Esophagus squamous epithelium (tissue), 5 donors: ENCODE data around the gene ADA. TPM values are rescaled to one million over a fixed set of nuclear protein-coding genes. Genes with fewer than 3 reads are reported as not detected.

Experiments
- DNase-seq: peaks from one replicate; lab custom pipeline; 2025; lab: John Stamatoyannopoulos, UW
- H3K27ac ChIP-seq, 4 donors: fragments of 200-600 bp; sonication (generic); one replicate each; pipeline ENCODE4 v1.5.1; 2016 to 2019; ENCODE audit warnings: mild to moderate bottlenecking in 1 of 4
- H3K27me3 ChIP-seq, 4 donors: fragments of 200-600 bp; sonication (generic); 1 replicate in 3 of 4; 2 replicates in 1 of 4; pipeline versions ENCODE4 v1.5.1 to v1.6.0; 2017 to 2021; ENCODE audit warnings: antibody characterized with exemption in 1 of 4
- H3K36me3 ChIP-seq, 3 donors: fragments of 200-600 bp; sonication (generic); one replicate each; pipeline ENCODE4 v1.5.1; 2016 to 2019
- H3K4me1 ChIP-seq, 3 donors: fragments of 200-600 bp; sonication (generic); one replicate each; pipeline ENCODE4 v1.5.1; 2017 to 2019
- H3K4me3 ChIP-seq, 4 donors: fragments of 200-600 bp; sonication (generic); 1 replicate in 3 of 4; 2 replicates in 1 of 4; pipeline ENCODE4 v1.5.1; 2016 to 2019; ENCODE audit warnings: mild to moderate bottlenecking in 2 of 4, moderate library complexity in 1 of 4
- H3K9me3 ChIP-seq, 3 donors: fragments of 200-600 bp; sonication (generic); one replicate each; pipeline ENCODE4 v1.5.1; 2016 to 2019
- CTCF ChIP-seq, 6 experiments: fragments of 450-650 bp in 4 of 6; fragments of 200-600 bp in 2 of 6; sonication (generic) in 2 of 6; IDR thresholded peaks; one replicate each; pipeline ENCODE4 v1.5.1; 2016 to 2019; ENCODE audit warnings: antibody characterized with exemption in 6 of 6, mild to moderate bottlenecking in 4 of 6, moderate library complexity in 4 of 6
- POLR2A ChIP-seq, 4 donors: fragments of 450-650 bp; IDR thresholded peaks; one replicate each; pipeline ENCODE4 v1.6.1; 2017; ENCODE audit warnings: antibody characterized with exemption in 4 of 4, mild to moderate bottlenecking in 4 of 4, moderate library complexity in 3 of 4
- WGBS, 2 donors: methylation state at CpG; one replicate each; pipeline ENCODE4 v1.1.5; 2018; 5-methylcytosine and 5-hydroxymethylcytosine counted together
- intact Hi-C: fragments of 100-400 bp; cut with DNase I; formaldehyde crosslinking; loops from one replicate; pipeline ENCODE4 v1.15.0; 2022
- total RNA-seq, 4 donors: library from RNA; depleted of rRNA; stranded (reverse); fragments of >200 nt; gene quantifications; one replicate each; pipeline ENCODE4 v1.1.0, GENCODE V29; 2016
- donor health status: DM: yes; HTN: yes; CAD: no.

ADA gene
- total RNA-seq, 4 donors from 2014 or later, result 3.8 to 31.7 (median 15.7) TPM

- TF ChIP-seq CTCF (IDR thresholded peaks at IDR 0.05), result no peak
- TF ChIP-seq POLR2A (IDR thresholded peaks at IDR 0.05), result no peak
- Histone ChIP-seq H3K36me3 (no peaks in the 10 kb centered on the region), H3K4me3 (no peak overlapping the region), H3K27ac (peak overlapping the region; percentile 36 to 91 (median 82)), H3K9me3 (no peaks in the 10 kb centered on the region), H3K4me1 (peaks cover 0 to 59% (median 30%) of the 10 kb centered on the region in 3 donors), H3K27me3 (no peaks in the 10 kb centered on the region)
- intact Hi-C loops, result no loop called here
- DNase-seq, result no peak
- 44 to 51% methylated on average over 7 of the region's 7 CpGs for WGBS, 2 donors
Observed at GRCh38 chr20:44691424-44692423, 40.2 kb upstream of the ADA start.

GRCh38 chr20:44690781-44691423 is 39.4 kb upstream of the ADA start:
- TF ChIP-seq POLR2A (IDR thresholded peaks at IDR 0.05), result no peak
- TF ChIP-seq CTCF (IDR thresholded peaks at IDR 0.05), result no peak
- H3K4me3 ChIP-seq, result no peak overlapping the region
- peak overlapping the region in 3 of 4 donors; percentile 78 to 91 (median 87) for H3K27ac ChIP-seq
- H3K27me3 ChIP-seq, result no peaks in the 10 kb centered on the region
- peaks cover 0 to 52% (median 30%) of the 10 kb centered on the region in 3 donors for H3K4me1 ChIP-seq
- 84 to 86% methylated on average over 9 of the region's 9 CpGs for WGBS, 2 donors
- intact Hi-C loops, result no loop called here
- no peak for DNase-seq
- no peaks in the 10 kb centered on the region for H3K36me3 ChIP-seq
- no peaks in the 10 kb centered on the region for H3K9me3 ChIP-seq

GRCh38 chr20:44689809-44690208 is 38.3 kb upstream of the ADA start:
- no peaks in the 10 kb centered on the region for H3K9me3 ChIP-seq
- no peaks in the 10 kb centered on the region for H3K27me3 ChIP-seq
- no peak for DNase-seq
- TF ChIP-seq POLR2A (IDR thresholded peaks at IDR 0.05) (no peak), CTCF (IDR thresholded peaks at IDR 0.05) (no peak)
- H3K4me1 ChIP-seq, result peaks cover 0 to 51% (median 34%) of the 10 kb centered on the region in 3 donors
- H3K36me3 ChIP-seq, result no peaks in the 10 kb centered on the region
- H3K27ac ChIP-seq, result peak overlapping the region in 1 of 4 donors; percentile 91
- intact Hi-C loops, result loop anchor here (5.0 kb wide), 1 partner anchor 42 kb away; no protein-coding TSS in a partner anchor
- 31 to 50% methylated on average over 2 of the region's 3 CpGs for WGBS, 2 donors
- H3K4me3 ChIP-seq, result no peak overlapping the region

GRCh38 chr20:44688053-44688625 is 36.6 kb upstream of the ADA start:
- no peaks in the 10 kb centered on the region for H3K9me3 ChIP-seq
- H3K4me1 ChIP-seq, result peaks cover 0 to 43% (median 24%) of the 10 kb centered on the region in 3 donors
- H3K27me3 ChIP-seq, result no peaks in the 10 kb centered on the region
- no peak for DNase-seq
- H3K36me3 ChIP-seq, result no peaks in the 10 kb centered on the region
- TF ChIP-seq CTCF (IDR thresholded peaks at IDR 0.05) (no peak), POLR2A (IDR thresholded peaks at IDR 0.05) (no peak)
- intact Hi-C loops, result loop anchor here (5.0 kb wide), 1 partner anchor 44 kb away; no protein-coding TSS in a partner anchor
- WGBS, 2 donors, result 45 to 46% methylated on average over 7 of the region's 7 CpGs
- H3K4me3 ChIP-seq, result no peak overlapping the region
- H3K27ac ChIP-seq, result no peak overlapping the region
